Hematopoietic multipotent progenitor cell (in vitro differentiated cells): ENCODE data around the gene CD58. TPM values are rescaled to one million over a fixed set of nuclear protein-coding genes. Genes with fewer than 3 reads are reported as not detected.
A peak's percentile ranks its signal among the peaks of the same experiment; 100 is the strongest.
"Not testable (repeated sequence)": the region's sequence is repeated elsewhere in the genome, so short reads cannot be mapped to it uniquely, and the experiment has no call there.

ENCODE experiments used
- DNase-seq, 3 donors: peaks; one replicate each; pipeline ENCODE4 v3.0.0-alpha.2; 2011 to 2015; ENCODE audit warnings: low read depth in 2 of 3, low spot score in 2 of 3
- total RNA-seq: library from RNA; depleted of rRNA; stranded (reverse); fragments of >200 nt; gene quantifications from one replicate; pipeline ENCODE4 v1.2.3, GENCODE V29; 2012

Gene CD58
- total RNA-seq, 1 donor: 26.9 TPM

DNA sequence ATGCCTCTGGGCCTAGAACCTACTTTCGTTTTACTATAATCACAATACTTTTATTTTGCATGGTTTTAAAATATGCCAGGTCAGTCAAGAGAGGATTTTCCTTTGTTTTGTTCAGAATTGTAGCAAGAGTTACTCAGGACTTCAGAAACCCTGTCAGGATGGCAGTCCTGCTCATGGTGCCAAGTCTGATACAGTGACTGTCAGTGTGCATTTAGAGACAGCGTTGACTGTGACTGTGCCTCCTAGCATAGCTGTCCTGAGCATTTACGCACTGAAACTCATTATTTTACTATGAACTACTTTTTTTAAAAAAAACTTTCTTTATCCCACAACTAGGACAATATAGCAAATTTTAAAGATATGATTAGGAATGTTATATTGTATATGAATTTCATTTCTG is 23.2 kb upstream of the CD58 start:
- not testable (repeated sequence) for DNase-seq

- not testable (repeated sequence) for DNase-seq
Observed at GRCh38 chr1:116593401-116593800, 22.6 kb upstream of the CD58 start.

GRCh38 chr1:116591951-116592605 is 21.3 kb upstream of the CD58 start:
- DNase-seq: not testable (repeated sequence)

DNA sequence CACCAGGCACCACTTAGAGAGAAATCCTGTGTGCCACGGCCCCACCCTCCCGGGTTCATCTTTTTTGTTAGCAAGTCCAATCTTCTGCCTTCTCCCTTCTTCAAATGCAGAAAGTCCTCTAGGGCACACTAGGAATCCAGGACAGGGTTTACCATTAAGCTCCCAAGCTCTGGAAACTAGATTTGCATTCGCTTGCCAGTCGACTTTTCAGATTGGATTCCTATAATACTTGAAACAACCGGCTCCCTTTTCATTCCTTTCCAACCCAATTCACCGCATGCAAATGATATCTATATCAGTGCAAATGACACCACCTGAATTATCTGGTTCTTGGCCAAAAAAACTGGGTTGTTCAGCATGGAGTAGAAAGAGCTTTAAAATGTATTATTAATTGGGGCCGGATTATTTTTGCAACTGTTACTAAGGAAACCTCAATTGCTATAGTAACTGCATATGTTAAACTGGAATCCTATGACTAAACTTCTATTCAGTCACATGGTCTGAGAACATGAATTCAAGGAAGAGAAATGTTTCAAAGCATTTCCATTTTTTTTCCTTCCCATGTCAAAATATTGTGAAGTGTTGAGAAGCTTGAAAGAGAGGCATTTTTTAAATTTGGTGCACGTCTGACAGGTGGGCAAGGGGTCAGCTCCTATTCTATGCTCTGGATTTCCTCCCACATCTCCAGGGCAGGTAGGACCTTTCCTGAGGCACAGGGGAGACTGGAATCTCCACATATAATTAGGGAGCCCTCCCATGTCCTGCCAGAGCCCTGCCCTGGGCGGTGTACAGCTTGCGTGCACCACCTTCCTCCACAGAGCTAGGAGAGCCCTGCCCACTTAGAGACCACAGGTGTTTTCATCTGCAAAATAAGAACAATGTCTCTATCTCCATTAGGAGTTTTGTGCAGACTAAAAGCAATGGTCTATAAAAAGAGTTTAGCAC is 20.5 kb upstream of the CD58 start:
- DNase-seq: not testable (repeated sequence)

GRCh38 chr1:116590359-116591005 is 19.7 kb upstream of the CD58 start:
- not testable (repeated sequence) for DNase-seq

DNA sequence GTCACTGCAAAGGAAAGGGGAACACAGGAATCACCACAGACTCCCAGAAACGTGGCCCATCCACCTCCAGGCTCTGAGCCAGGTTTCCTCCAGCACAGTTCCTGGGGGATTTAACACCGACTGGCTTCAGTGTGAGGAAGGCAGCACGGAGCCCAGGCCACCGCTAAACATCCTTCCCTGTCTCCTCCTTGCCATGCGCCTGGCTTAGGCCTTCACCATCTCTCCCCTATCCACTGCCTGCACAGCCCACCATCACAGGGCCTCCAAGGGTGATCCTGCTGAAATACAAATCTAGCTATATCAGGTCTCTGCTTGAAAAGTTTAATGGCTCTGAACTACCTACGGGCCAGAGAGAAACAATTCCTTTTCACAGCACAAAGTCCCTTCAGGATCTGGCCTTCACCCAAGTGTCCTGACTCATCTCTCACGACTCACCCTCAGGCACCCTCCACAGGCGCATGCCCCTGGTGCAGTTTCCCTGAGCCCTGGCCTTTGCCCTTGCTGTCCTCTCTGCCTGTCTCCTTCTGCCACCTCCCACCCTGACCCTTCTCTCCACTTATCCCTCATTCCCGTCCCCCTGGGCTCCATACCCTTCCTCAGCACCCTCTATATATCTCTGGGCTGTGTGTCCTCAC is 18.4 kb upstream of the CD58 start:
- DNase-seq: not testable (repeated sequence)

- DNase-seq: peak in 1 of 3 donors; percentile 24
Observed at GRCh38 chr1:116587501-116588227, 16.8 kb upstream of the CD58 start.

GRCh38 chr1:116586741-116587143 is 15.9 kb upstream of the CD58 start:
- DNase-seq: no peak

- no peak for DNase-seq
Observed at GRCh38 chr1:116585886-116586285, 15.1 kb upstream of the CD58 start.

GRCh38 chr1:116581323-116581885 is 10.6 kb upstream of the CD58 start:
- DNase-seq: no peak

DNA sequence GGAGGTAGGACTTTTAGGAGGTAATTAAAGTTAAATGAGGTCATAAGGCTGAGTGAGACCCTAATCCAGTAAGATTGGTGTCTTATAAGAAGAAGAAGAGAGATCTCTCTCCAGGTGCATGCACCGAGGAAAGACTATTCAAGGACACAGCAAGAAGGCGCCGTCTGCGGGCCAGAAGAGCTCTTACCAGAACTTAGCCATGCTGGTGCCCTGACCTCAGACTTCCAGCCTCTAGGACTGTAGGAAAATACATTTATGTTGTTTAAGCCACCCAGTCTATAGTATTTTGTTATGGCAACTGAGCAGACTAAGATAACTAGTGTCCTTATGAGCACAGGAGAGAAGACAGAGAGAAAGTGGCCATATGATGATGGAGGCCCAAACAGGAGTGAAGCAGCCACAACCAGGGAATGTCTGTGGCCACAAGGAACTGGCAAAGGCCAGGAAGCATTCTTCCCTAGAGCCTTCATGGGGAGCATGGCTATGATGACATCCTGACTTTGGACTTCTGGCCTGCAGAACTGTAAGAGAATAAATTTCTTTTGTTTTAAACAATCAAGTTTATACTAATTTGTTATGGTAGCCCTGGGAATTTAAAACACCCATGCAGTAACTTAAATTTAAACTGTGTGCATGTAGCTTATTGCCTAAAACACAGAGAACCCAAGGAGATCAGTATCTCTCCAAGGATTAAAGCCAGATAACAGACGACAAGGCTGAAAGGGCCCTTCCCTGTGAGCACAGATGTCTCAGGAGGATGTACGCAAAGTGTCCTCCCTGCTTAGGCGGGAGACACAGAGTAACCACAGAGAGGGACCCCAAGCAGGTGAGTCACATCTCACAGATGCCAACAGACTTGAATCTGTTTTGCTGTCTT is 9.9 kb upstream of the CD58 start:
- DNase-seq: no peak

DNA sequence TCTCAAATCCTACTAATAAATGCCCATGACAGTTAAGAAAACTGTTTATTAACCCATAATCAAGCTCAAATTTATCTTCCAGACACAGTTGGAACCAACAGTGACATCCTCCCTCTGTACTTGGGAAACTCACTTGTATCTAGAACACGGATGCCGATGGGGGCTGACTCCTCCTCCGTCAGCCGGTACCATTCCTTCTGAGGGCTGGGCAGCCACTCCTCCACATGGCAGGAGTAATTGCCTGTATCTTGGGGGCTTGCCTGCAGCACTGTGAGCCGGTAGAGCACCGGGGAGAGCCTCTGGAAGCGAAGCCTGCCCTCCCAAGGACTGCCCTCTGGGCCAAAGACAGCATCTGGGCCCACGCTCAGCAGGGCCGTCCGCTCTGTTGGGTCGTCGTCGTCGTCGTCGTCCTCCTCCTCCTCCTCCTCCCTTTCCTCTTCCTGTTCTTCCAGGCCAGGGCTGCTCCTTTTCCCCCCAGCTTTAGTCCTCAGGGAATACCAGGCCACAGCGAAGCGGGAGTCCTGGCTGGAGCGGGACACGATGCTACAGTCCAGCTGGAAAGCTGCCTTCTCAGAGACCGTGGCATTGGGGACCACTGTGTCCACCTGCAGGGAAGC is 8.5 kb upstream of the CD58 start:
- no peak for DNase-seq

- DNase-seq: no peak
Observed at GRCh38 chr1:116578581-116578980, 7.8 kb upstream of the CD58 start.

GRCh38 chr1:116577759-116578314 is 7.0 kb upstream of the CD58 start:
- DNase-seq: no peak

- peak in 2 of 3 donors; percentile 58 to 79 for DNase-seq
Observed at GRCh38 chr1:116574581-116575291, 3.9 kb upstream of the CD58 start.

- DNase-seq: no peak
Observed at GRCh38 chr1:116573431-116574095, 2.7 kb upstream of the CD58 start.
